ENCODE measurements around the gene GNB1. TPM values are rescaled to one million over a fixed set of nuclear protein-coding genes. Genes with fewer than 3 reads are reported as not detected.

GNB1 gene
- total RNA-seq, 1 experiment from 2014 or later: 50.5 TPM

- DNase-seq (ENCODE audit: low read depth, low spot score): no peak
- in situ Hi-C loops (cut with HindIII; ENCODE audit: low pct_unique_long_range_greater_than_20kb, low sequenced_read_pairs): no loop called here
Observed at GRCh38 chr1:1826356-1827088, 64.4 kb downstream of the GNB1 start.

DNA sequence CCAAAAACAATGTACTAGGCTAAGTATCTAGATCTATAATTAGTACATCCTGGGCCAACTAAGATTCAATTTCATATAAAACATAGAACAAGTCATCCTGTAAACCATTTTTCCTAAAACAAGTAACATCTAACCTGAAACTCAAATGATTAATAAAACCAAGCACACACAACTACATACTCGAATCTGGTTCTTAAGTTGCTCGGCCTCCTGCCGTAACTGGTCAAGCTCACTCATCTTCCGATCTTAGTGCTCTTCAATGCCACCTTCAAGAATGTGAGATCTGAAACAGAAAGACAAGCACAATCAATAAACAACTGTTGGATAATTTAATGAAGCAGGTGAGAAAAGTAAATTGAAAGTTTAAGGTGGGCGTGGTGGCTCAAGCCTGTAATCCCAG is 65.7 kb downstream of the GNB1 start:
- in situ Hi-C loops (cut with HindIII; ENCODE audit: low pct_unique_long_range_greater_than_20kb, low sequenced_read_pairs): no loop called here

GRCh38 chr1:1819762-1820161 is 71.1 kb downstream of the GNB1 start:
- in situ Hi-C loops (cut with HindIII; ENCODE audit: low pct_unique_long_range_greater_than_20kb, low sequenced_read_pairs): no loop called here
- DNase-seq (ENCODE audit: low read depth, low spot score): no peak

More for the DNA sequence above, 65.7 kb downstream of the GNB1 start:
- no peak for DNase-seq (ENCODE audit: low read depth, low spot score)

GRCh38 chr1:1817221-1817620 is 73.7 kb downstream of the GNB1 start:
- in situ Hi-C loops (cut with HindIII; ENCODE audit: low pct_unique_long_range_greater_than_20kb, low sequenced_read_pairs): no loop called here
- no peak for DNase-seq (ENCODE audit: low read depth, low spot score)

- in situ Hi-C loops (cut with HindIII; ENCODE audit: low pct_unique_long_range_greater_than_20kb, low sequenced_read_pairs): no loop called here
- DNase-seq (ENCODE audit: low read depth, low spot score): no peak
Observed at GRCh38 chr1:1815606-1816281, 75.1 kb downstream of the GNB1 start.

- in situ Hi-C loops (cut with HindIII; ENCODE audit: low pct_unique_long_range_greater_than_20kb, low sequenced_read_pairs): no loop called here
Observed at GRCh38 chr1:1809489-1809888, 81.4 kb downstream of the GNB1 start.

GRCh38 chr1:1808206-1808605 is 82.7 kb downstream of the GNB1 start:
- in situ Hi-C loops (cut with HindIII; ENCODE audit: low pct_unique_long_range_greater_than_20kb, low sequenced_read_pairs): no loop called here
- no peak for DNase-seq (ENCODE audit: low read depth, low spot score)

More at GRCh38 chr1:1809489-1809888, 81.4 kb downstream of the GNB1 start:
- no peak for DNase-seq (ENCODE audit: low read depth, low spot score)

DNA sequence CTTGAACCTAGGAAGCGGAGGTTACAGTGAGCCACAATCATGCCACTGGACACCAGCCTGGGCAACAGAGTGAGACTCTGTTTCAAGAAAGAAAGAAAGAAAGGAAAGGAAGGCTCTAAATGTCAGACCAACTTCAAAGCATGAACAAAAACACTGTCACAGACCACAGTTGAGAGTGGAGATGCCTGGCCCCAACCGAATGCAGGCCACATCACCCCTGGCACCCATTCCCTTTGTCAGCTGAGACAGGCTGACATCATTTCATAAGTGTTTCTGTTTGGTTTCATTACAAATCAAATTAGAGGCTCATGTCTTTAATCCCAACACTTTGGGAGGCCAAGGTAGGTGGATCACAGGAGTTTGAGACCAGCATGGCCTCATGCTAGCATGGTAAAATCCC is 84.0 kb downstream of the GNB1 start:
- no peak for DNase-seq (ENCODE audit: low read depth, low spot score)
- in situ Hi-C loops (cut with HindIII; ENCODE audit: low pct_unique_long_range_greater_than_20kb, low sequenced_read_pairs): no loop called here

DNA sequence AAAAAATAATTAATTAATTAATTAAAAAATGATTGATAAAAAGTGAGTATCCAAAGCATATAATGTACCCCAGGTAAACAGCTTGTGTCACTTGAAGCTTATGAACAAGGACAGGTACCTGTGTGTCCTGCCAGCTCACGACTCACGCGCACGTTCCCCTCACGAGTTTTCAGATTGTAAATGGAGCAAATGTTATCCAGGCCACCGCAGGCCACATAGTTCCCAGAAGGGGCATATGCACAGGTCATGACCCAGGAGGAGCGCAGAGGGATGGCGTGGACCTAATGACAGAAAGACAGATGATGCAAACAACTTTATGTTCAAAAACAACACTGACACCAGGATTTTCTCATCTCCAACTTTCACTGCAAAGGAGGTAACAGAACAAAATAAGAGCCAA is 86.6 kb downstream of the GNB1 start:
- in situ Hi-C loops (cut with HindIII; ENCODE audit: low pct_unique_long_range_greater_than_20kb, low sequenced_read_pairs): no loop called here

DNA sequence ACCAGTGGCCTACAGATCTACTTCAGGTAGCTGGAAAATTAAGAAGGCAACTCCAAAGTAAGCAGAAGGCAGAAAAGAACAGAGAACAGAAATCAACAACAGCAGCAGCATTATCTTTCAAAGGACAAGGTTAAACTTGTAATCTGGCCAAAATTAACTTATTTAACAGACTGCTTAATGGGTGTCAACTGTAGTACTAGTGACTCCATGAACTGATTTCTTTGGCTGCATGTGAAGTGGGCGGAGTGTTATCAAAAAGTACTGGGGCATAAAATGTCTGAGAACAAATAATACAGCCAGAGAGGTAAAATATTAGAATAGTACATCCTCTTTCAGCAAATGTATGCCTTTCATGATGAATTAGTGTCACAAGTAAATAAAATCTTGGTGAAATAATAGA is 88.0 kb downstream of the GNB1 start:
- in situ Hi-C loops (cut with HindIII; ENCODE audit: low pct_unique_long_range_greater_than_20kb, low sequenced_read_pairs): no loop called here
- no peak for DNase-seq (ENCODE audit: low read depth, low spot score)

More for the DNA sequence above, 86.6 kb downstream of the GNB1 start:
- no peak for DNase-seq (ENCODE audit: low read depth, low spot score)

DNA sequence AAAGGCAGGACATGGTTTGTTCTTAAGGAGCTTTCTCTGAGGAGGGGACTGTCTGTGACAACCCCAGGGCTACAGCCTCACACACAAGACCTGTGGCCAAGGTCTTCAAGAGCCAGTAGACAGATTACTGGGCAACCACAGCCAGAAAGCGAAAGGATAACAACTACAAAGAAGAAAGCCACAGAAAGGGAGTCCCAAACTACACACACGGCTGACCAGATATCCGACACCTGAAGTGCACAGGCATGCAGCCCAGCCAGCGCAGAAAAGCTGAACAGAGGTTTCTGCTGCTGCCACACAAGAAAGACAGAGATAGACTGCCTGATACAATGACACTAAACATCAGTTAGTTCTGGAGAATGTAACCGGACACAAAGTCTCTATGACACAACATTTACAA is 91.2 kb downstream of the GNB1 start:
- no peak for DNase-seq (ENCODE audit: low read depth, low spot score)
- in situ Hi-C loops (cut with HindIII; ENCODE audit: low pct_unique_long_range_greater_than_20kb, low sequenced_read_pairs): no loop called here

DNA sequence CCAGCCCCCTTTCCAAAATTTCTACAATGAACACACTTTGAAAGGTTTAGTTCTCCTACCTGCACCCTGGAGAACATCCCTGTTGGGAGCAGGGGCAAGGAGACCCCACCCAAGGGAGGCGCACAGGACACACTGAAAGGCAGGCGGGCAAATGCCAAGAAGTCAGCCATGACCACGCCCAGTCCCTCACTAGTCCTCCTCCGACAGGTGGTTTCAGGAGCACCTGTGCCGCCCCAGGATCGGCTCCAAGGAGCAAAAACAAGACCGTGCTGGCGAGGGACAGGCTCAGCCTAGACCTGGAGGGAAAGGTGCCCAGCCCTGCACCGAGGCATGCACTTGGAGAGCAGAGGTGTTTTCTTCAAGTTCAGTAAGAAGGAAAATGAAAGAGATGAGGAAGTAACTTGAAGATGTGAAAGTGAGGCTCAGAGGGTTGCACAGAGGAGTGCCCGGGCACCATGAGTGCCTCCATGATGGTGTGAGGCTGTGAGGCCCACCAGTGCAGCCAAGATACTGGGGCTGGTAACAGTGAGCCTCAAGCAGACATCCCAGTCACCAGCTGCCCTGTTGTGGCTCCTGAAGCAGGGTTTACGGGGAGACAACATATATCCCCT is 93.1 kb downstream of the GNB1 start:
- DNase-seq (ENCODE audit: low read depth, low spot score): no peak
- in situ Hi-C loops (cut with HindIII; ENCODE audit: low pct_unique_long_range_greater_than_20kb, low sequenced_read_pairs): no loop called here

- in situ Hi-C loops (cut with HindIII; ENCODE audit: low pct_unique_long_range_greater_than_20kb, low sequenced_read_pairs): no loop called here
Observed at GRCh38 chr1:1796466-1796865, 94.4 kb downstream of the GNB1 start.

DNA sequence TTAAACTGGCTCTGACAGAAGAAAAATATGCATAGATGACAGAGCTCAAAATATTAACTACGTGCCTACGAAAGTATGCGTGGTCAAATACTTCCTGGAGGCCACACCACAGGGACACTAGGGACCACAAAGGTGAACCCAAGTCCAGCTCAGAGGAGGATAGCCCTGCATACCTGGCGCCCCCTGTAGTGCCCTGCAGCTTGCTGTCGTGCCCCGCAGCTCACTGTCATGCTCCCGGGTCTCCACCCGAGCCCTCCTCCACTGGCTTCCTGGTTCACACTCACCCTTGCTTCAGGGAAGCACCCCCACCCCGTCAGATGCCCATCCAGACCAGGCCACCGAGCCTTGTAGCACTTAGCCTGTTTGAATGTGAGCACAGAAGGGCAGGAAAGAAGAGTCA is 95.9 kb downstream of the GNB1 start:
- no peak for DNase-seq (ENCODE audit: low read depth, low spot score)
- in situ Hi-C loops (cut with HindIII; ENCODE audit: low pct_unique_long_range_greater_than_20kb, low sequenced_read_pairs): no loop called here

More at GRCh38 chr1:1796466-1796865, 94.4 kb downstream of the GNB1 start:
- DNase-seq (ENCODE audit: low read depth, low spot score): no peak

DNA sequence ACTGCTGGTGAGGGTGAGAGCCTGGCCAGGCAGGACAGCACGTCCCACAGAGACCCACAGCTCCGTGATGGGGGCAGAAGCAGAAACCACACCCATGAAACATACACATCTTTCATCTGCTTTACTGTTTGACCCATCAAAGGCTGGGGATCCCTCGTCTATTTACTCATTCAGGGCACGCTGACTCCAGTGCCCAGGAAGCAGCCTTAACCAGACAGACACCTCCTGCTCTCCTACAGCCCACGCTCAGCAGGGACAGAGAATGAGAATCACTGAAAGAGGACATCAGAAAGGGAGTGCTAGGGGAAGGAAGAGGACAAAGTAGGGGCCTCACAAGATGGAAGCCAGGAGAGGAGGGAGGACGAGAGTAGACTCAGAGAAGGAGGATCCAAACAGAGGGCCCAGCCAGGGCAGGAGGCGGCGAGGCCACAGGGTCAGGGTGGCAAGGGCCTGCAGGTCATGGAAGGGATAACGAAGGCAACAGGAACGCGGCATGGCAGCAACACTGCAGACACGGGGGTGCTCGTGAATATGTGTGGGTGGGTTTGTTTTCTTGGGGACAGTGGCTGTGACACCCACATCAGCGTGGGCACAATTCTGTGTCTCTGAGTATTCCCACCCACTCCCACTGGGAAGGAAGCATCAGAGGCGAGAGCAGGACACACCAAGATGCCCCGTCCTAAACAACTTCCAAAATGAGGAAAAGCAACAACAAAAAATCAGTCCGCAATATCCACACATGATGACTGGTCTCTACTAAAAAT is 97.2 kb downstream of the GNB1 start:
- in situ Hi-C loops (cut with HindIII; ENCODE audit: low pct_unique_long_range_greater_than_20kb, low sequenced_read_pairs): no loop called here
- no peak for DNase-seq (ENCODE audit: low read depth, low spot score)

DNA sequence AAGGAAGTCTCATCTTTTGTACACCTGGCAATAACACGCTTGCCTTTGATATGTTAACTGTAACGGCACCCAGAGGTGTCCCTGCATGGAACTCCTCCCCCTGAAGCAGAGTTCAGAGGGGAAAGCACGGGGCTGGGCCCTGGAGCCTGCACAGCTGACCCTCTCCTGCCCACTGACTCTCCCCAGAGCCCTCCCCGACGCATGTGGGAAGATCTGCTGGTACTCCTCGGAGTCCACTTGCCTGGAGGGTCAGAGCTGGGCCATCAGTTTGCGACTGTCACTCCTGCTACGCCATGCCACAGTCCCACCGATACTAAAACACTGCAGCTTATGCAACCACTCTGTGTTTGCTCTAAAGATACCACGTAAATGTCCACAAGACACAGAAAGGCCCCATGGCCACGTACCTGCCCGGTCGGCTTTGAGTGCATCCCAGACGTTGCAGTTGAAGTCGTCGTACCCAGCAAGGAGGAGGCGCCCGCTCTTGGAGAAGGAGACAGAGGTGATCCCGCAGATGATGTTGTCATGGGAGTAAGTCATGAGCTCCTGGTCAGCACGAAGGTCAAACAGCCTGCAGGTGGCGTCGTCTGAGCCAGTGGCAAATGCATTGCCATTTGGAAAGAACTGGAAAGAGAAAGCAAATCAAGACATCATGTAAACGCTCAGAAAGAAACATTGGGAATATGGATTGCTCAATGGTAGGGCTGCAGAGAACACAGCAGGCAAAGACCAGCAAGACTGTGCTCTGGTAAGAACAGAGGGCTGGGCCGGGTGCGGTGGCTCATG is 102.0 kb downstream of the GNB1 start:
- DNase-seq (ENCODE audit: low read depth, low spot score): peak; percentile 67
- in situ Hi-C loops (cut with HindIII; ENCODE audit: low pct_unique_long_range_greater_than_20kb, low sequenced_read_pairs): no loop called here

DNA sequence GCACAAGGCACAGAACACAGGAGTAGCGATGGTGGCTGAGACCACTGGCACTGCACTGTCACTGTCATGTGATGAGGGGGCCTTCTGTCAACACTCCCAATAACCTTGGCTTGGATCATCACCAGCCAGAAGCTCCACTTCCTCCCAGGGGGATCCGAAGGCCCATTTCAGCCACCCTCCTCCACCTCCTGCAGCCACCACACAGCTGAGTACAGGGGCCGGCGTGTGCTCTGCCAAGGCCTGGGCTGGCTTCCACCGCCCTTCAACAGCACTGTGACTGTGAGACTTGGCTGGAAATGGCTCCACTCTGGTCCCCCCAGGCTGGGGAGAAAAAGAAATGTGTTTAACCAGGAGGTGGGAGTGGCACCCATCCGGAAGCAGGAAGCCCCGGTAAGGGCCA is 102.8 kb downstream of the GNB1 start:
- DNase-seq (ENCODE audit: low read depth, low spot score): no peak
- in situ Hi-C loops (cut with HindIII; ENCODE audit: low pct_unique_long_range_greater_than_20kb, low sequenced_read_pairs): no loop called here
